H9 (cell line): ENCODE data around the gene STK32C. TPM values are rescaled to one million over a fixed set of nuclear protein-coding genes. Genes with fewer than 3 reads are reported as not detected.
A peak's percentile ranks its signal among the peaks of the same experiment; 100 is the strongest.

ENCODE experiments used
- DNase-seq: peaks from one replicate; pipeline ENCODE4 v3.0.0-alpha.2; 2017
- H2AFZ ChIP-seq: one replicate; pipeline ENCODE4 v1.6.1; 2013; ENCODE audit warnings: mild to moderate bottlenecking, low read length, control low read depth, moderate library complexity
- H2AK5ac ChIP-seq: 2 replicates; pipeline ENCODE4 v1.6.1; 2013; ENCODE audit warnings: low read length, control low read depth, mixed read lengths; ENCODE audit not compliant: insufficient read length
- H2BK120ac ChIP-seq: one replicate; pipeline ENCODE4 v1.6.1; 2013; ENCODE audit warnings: low read depth, mild to moderate bottlenecking, low read length, control low read depth, inconsistent platforms; ENCODE audit not compliant: poor library complexity, severe bottlenecking
- H2BK12ac ChIP-seq: 2 replicates; pipeline ENCODE4 v1.6.1; 2013; ENCODE audit warnings: low read length, control low read depth, mixed read lengths, low read depth; ENCODE audit not compliant: insufficient read length
- H2BK15ac ChIP-seq: 2 replicates; pipeline ENCODE4 v1.6.1; 2013; ENCODE audit warnings: low read depth, low read length, control low read depth
- H2BK20ac ChIP-seq: one replicate; pipeline ENCODE4 v1.6.1; 2013; ENCODE audit warnings: low read depth, mild to moderate bottlenecking, low read length, control low read depth, inconsistent platforms; ENCODE audit not compliant: poor library complexity, severe bottlenecking
- H2BK5ac ChIP-seq: 2 replicates; pipeline ENCODE4 v1.6.1; 2013; ENCODE audit warnings: low read length, control low read depth, mixed read lengths; ENCODE audit not compliant: insufficient read length
- H3K14ac ChIP-seq: 2 replicates; pipeline ENCODE4 v1.6.1; 2013; ENCODE audit warnings: low read length, control low read depth; ENCODE audit not compliant: insufficient read depth
- H3K18ac ChIP-seq: 2 replicates; pipeline ENCODE4 v1.6.1; 2013; ENCODE audit warnings: low read depth, mild to moderate bottlenecking, mixed read lengths, low read length, control low read depth; ENCODE audit not compliant: insufficient read length
- H3K23ac ChIP-seq: 2 replicates; pipeline ENCODE4 v1.6.1; 2013; ENCODE audit warnings: low read length, control low read depth, mixed read lengths, low read depth; ENCODE audit not compliant: insufficient read length
- H3K23me2 ChIP-seq: 2 replicates; pipeline ENCODE4 v1.6.1; 2013; ENCODE audit warnings: low read depth, mild to moderate bottlenecking, mixed read lengths, low read length, control low read depth; ENCODE audit not compliant: insufficient read length, poor library complexity, severe bottlenecking
- H3K27ac ChIP-seq: 2 replicates; pipeline ENCODE4 v1.5.1; 2013; ENCODE audit warnings: low read length, control low read depth, mixed read lengths, low read depth; ENCODE audit not compliant: insufficient read length
- H3K27me3 ChIP-seq: 2 replicates; pipeline ENCODE4 v1.6.1; 2013; ENCODE audit warnings: low read length, control low read depth, inconsistent platforms; ENCODE audit not compliant: insufficient read depth
- H3K4ac ChIP-seq: 2 replicates; pipeline ENCODE4 v1.6.1; 2013; ENCODE audit warnings: low read depth, mild to moderate bottlenecking, control low read depth, inconsistent platforms, low read length, moderate library complexity
- H3K4me1 ChIP-seq: 2 replicates; pipeline ENCODE4 v1.6.1; 2013; ENCODE audit warnings: low read length, control low read depth, inconsistent platforms; ENCODE audit not compliant: insufficient read depth
- H3K4me2 ChIP-seq: 2 replicates; pipeline ENCODE4 v1.6.1; 2013; ENCODE audit warnings: low read length, control low read depth, mixed read lengths; ENCODE audit not compliant: insufficient read length, insufficient read depth
- H3K56ac ChIP-seq: 2 replicates; pipeline ENCODE4 v1.6.1; 2013; ENCODE audit warnings: low read depth, mild to moderate bottlenecking, mixed read lengths, low read length, control low read depth; ENCODE audit not compliant: insufficient read length
- H3K79me1 ChIP-seq: 2 replicates; pipeline ENCODE4 v1.6.1; 2013; ENCODE audit warnings: low read depth, mild to moderate bottlenecking, moderate library complexity, low read length, control low read depth, inconsistent platforms; ENCODE audit not compliant: insufficient read depth, poor library complexity, severe bottlenecking
- H3K79me2 ChIP-seq: 2 replicates; pipeline ENCODE4 v1.6.1; 2013; ENCODE audit warnings: low read length, control low read depth, inconsistent platforms; ENCODE audit not compliant: insufficient read depth
- H3K9ac ChIP-seq: 2 replicates; pipeline ENCODE4 v1.6.1; 2013; ENCODE audit warnings: low read length, control low read depth, mixed read lengths; ENCODE audit not compliant: insufficient read length; ENCODE audit errors: extremely low read depth
- H3K9me3 ChIP-seq: one replicate; pipeline ENCODE4 v1.6.1; 2013; ENCODE audit warnings: low read depth, low read length, inconsistent platforms; ENCODE audit not compliant: control insufficient read depth
- H3T11ph ChIP-seq: one replicate; pipeline ENCODE4 v1.6.1; 2013; ENCODE audit warnings: mild to moderate bottlenecking, low read length, control low read depth, inconsistent platforms
- H4K20me1 ChIP-seq: one replicate; pipeline ENCODE4 v1.6.1; 2013; ENCODE audit not compliant: control insufficient read depth, insufficient read length, insufficient read depth
- H4K5ac ChIP-seq: 2 replicates; pipeline ENCODE4 v1.6.1; 2013; ENCODE audit warnings: low read depth, mild to moderate bottlenecking, mixed read lengths, low read length, control low read depth; ENCODE audit not compliant: insufficient read length
- H4K8ac ChIP-seq: replicated peaks from 2 replicates; pipeline ENCODE4 v1.6.1; 2013; ENCODE audit warnings: low read length, control low read depth, mixed read lengths, low read depth; ENCODE audit not compliant: insufficient read length
- H4K91ac ChIP-seq: 2 replicates; pipeline ENCODE4 v1.6.1; 2013; ENCODE audit warnings: low read depth, mild to moderate bottlenecking, moderate library complexity, mixed read lengths, low read length, control low read depth; ENCODE audit not compliant: insufficient read length
- H3K27ac Mint-ChIP-seq, 3 experiments: 2 replicates in 2 of 3; 3 replicates in 1 of 3; pipeline ENCODE4 v1.8.0; 2020 to 2021; ENCODE audit warnings: mixed read lengths in 3 of 3, mild to moderate bottlenecking in 1 of 3, moderate library complexity in 1 of 3
- H3K27me3 Mint-ChIP-seq: 2 replicates; pipeline ENCODE4 v1.8.0; 2021; ENCODE audit warnings: low read depth, mild to moderate bottlenecking, moderate library complexity, mixed read lengths
- H3K36me3 Mint-ChIP-seq, 3 experiments: 2 replicates in 2 of 3; 3 replicates in 1 of 3; pipeline ENCODE4 v1.8.0; 2020 to 2021; ENCODE audit warnings: low read depth in 3 of 3, mixed read lengths in 3 of 3; ENCODE audit not compliant: insufficient read depth in 1 of 3
- H3K4me1 Mint-ChIP-seq, 2 experiments: 2 replicates each; pipeline ENCODE4 v1.8.0; 2020; ENCODE audit warnings: mixed read lengths in 2 of 2
- H3K4me3 Mint-ChIP-seq, 2 experiments: 2 replicates in 1 of 2; 3 replicates in 1 of 2; pipeline ENCODE4 v1.8.0; 2020 to 2021; ENCODE audit warnings: mild to moderate bottlenecking in 2 of 2, mixed read lengths in 2 of 2, moderate library complexity in 1 of 2
- H3K9me3 Mint-ChIP-seq, 2 experiments: 2 replicates in 1 of 2; 3 replicates in 1 of 2; pipeline ENCODE4 v1.8.0; 2020; ENCODE audit warnings: mild to moderate bottlenecking in 2 of 2, mixed read lengths in 2 of 2, moderate library complexity in 1 of 2
- CTCF ChIP-seq: fragments of 200-600 bp; sonication (generic); conservative IDR thresholded peaks from 3 replicates; pipeline ENCODE4 v1.8.0; 2021; ENCODE audit warnings: antibody characterized with exemption, mild to moderate bottlenecking
- WGBS: extraction: QIAGEN DNeasy Blood & Tissue Kit; methylation state at CpG from one replicate; pipeline ENCODE4 v1.1.7; 2013; ENCODE audit warnings: missing lambda C conversion rate, low lambda C conversion rate, mixed read lengths; ENCODE audit not compliant: insufficient read length; ENCODE audit errors: extremely low coverage; 5-methylcytosine and 5-hydroxymethylcytosine counted together
- total RNA-seq: library from RNA; stranded (reverse); gene quantifications from 2 replicates; pipeline ENCODE4 v1.2.1, GENCODE V29; 2021

The STK32C gene
- total RNA-seq, 1 experiment from 2014 or later, result 11.3 TPM

- H3K4me3 Mint-ChIP-seq, result peak overlapping the region in 1 of 2 experiments; percentile 38; a peak in 1 of 5 replicates
- Histone ChIP-seq H3K9me3 (no peaks in the 10 kb centered on the region), H2BK120ac (no peak overlapping the region), H4K5ac (no peak overlapping the region), H4K91ac (no peak overlapping the region), H4K20me1 (no peaks in the 10 kb centered on the region), H3K23ac (no peak overlapping the region), H2AK5ac (no peak overlapping the region), H3K18ac (no peak overlapping the region), H3K27ac (no peak overlapping the region), H3K14ac (no peak overlapping the region), H3K4me1 (peaks cover 4% of the 10 kb centered on the region; the same call in 1 of the 2 replicates), H2AFZ (no peak overlapping the region), H2BK20ac (no peak overlapping the region), H3T11ph (no peak overlapping the region), H2BK15ac (no peak overlapping the region), H3K4me2 (no peak overlapping the region), H2BK5ac (no peak overlapping the region), H3K27me3 (no peaks in the 10 kb centered on the region), H2BK12ac (no peak overlapping the region), H3K79me1 (no peaks in the 10 kb centered on the region), H4K8ac (no peak overlapping the region), H3K23me2 (peaks cover 11% of the 10 kb centered on the region), H3K4ac (no peak overlapping the region), H3K56ac (no peak overlapping the region), H3K9ac (no peak overlapping the region), H3K79me2 (peaks cover 8% of the 10 kb centered on the region)
- WGBS, result no CpG with 5 or more reads among the region's 4 CpGs
- no peak for DNase-seq
- H3K4me1 Mint-ChIP-seq, result peaks cover 23 to 43% of the 10 kb centered on the region in 2 experiments
- no peak for TF ChIP-seq CTCF
- peaks cover 17% of the 10 kb centered on the region for H3K27me3 Mint-ChIP-seq
- H3K36me3 Mint-ChIP-seq, result peaks cover 2 to 8% (median 7%) of the 10 kb centered on the region in 3 experiments; a peak in 5 of 7 replicates
- H3K27ac Mint-ChIP-seq, result no peak overlapping the region
- H3K9me3 Mint-ChIP-seq, result no peaks in the 10 kb centered on the region; a peak in 1 of 5 replicates
Observed at GRCh38 chr10:132334631-132335188, 27.0 kb upstream of the STK32C start.
